AG10803 (cell line): ENCODE data around the gene TMEM43.

Experiments
- DNase-seq: peaks from one replicate; pipeline ENCODE4 v3.0.0; 2010; ENCODE audit warnings: low read depth
- H3K4me3 ChIP-seq: 2 replicates; pipeline ENCODE4 v1.5.1; 2011; ENCODE audit warnings: mild to moderate bottlenecking, low read length, control low read depth
- TF ChIP-seq, protein P1 (sequence below): conservative IDR thresholded peaks from 2 replicates; pipeline ENCODE4 v1.5.1; 2011; ENCODE audit warnings: mild to moderate bottlenecking, low read length, control low read depth, inconsistent platforms

The TMEM43 gene

DNA sequence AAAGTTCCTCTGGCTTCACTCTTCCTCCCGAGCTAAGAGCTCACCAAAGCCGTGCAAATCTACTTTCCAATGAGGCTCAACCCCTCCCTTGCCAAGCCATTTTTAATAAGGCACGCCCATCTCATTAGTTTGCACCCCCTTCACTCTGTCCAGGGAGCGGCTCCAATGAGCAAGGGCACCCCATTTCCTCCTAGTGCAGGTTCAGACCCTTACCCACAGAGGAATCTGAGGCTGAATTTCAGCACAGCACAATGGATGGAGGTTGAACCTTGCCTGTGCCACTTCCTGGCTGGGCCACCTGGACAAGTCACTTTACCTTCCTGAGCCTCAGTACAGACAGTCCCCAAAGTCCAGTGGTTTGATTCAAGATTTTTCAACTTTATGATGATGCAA lies 28.1 kb downstream of the TMEM43 start:
- TF ChIP-seq, protein P1, sequence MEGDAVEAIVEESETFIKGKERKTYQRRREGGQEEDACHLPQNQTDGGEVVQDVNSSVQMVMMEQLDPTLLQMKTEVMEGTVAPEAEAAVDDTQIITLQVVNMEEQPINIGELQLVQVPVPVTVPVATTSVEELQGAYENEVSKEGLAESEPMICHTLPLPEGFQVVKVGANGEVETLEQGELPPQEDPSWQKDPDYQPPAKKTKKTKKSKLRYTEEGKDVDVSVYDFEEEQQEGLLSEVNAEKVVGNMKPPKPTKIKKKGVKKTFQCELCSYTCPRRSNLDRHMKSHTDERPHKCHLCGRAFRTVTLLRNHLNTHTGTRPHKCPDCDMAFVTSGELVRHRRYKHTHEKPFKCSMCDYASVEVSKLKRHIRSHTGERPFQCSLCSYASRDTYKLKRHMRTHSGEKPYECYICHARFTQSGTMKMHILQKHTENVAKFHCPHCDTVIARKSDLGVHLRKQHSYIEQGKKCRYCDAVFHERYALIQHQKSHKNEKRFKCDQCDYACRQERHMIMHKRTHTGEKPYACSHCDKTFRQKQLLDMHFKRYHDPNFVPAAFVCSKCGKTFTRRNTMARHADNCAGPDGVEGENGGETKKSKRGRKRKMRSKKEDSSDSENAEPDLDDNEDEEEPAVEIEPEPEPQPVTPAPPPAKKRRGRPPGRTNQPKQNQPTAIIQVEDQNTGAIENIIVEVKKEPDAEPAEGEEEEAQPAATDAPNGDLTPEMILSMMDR: no peak
- DNase-seq: no peak
- H3K4me3 ChIP-seq: no peak overlapping the region

DNA sequence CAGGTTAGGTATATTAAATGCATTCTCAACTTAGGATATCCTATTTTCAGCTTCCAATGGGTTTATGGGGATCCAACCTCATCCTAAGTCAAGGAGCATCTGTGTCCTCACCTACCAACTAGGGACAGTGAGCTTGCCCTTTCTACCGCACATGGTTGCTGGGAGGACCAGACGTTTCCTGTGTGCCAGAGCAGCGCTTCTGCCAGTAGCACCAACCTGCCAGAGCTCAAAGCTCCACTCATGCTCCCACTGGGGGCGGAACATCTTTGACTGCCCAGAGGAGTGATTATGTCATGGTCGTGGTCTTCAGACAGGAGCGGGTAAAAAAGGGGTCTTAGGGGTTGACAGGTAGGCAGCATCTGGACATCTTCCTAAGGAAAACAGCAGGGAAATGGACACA lies 28.8 kb downstream of the TMEM43 start:
- no peak overlapping the region for H3K4me3 ChIP-seq
- DNase-seq: no peak
- TF ChIP-seq, protein P1: no peak

DNA sequence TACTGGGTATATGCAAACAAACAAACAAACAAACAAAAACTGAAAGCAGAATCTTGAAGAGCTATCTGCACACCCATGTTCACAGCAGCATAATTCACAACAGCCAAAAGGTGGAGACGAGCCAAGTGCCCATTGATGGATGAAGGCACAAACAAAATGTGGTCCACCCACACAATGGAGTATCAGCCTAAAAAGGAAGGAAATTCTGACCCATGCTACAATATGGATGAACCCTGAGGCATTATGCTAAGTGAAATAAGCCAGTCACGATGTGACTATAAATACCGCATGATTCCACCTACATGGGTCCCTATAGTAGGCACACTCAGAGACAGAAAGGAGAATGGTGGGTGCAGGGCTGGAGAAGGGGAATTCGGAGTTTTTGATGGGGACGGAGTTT lies 29.4 kb downstream of the TMEM43 start:
- no peak for DNase-seq
- TF ChIP-seq, protein P1: no peak

GRCh38 chr3:14154895-14155440 lies 30.1 kb downstream of the TMEM43 start:
- no peak overlapping the region for H3K4me3 ChIP-seq
- DNase-seq: no peak
- TF ChIP-seq, protein P1: no peak

More for the DNA sequence above, 29.4 kb downstream of the TMEM43 start:
- no peak overlapping the region for H3K4me3 ChIP-seq

DNA sequence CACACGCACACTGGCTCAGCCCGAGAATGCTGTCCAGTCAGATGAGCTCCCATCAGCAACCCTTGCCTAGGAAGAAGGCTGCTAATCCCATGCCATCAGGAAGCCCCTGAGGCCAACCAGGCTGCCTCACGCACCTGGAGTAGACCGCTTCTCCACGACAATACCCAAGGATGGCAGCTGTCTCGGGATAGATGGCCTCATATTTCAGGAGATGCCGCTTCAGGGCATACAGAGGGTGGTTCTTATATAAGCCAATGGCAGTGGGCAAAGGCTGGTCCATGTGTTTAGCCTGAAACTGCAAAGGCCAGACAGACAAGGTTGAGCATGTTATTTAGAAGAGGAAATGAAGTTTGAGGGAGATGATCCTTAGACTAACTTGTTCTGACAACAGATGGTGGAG lies 31.3 kb downstream of the TMEM43 start:
- DNase-seq: no peak
- TF ChIP-seq, protein P1: no peak
- H3K4me3 ChIP-seq: no peak overlapping the region

DNA sequence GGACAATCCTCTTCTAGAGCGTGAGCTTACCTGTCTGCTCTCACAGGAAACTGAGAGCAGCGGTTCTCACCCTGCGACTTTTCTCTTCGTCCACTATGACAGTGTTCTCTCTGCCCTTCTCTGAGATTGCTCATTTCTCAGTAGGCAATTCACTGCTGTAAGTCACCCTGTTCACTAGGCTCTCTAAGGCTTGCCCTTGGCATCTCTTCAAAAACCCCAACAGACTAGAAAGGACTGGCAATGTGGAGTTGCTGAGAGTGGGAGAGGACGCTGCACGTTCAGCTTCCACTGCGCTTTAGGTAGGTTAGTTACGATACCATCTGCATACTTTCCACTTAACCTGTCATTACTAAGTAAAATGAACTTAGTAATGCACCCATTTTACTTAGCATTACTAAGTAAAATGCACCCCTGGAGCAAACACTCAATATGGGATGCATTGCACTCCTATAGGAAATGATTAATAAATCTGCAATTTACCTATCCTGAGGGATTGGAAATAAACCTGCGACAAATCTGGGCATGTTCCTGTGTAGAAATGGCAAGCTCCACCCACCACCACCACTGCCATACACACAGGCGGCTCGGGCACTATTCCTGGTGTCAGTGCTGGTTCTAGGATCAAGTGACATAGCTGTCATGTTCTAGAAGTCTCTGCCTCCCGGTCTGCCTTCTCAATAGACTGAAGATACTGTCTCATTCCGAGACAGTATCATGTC lies 32.1 kb downstream of the TMEM43 start:
- TF ChIP-seq, protein P1: no peak
- DNase-seq: no peak
- H3K4me3 ChIP-seq: no peak overlapping the region

DNA sequence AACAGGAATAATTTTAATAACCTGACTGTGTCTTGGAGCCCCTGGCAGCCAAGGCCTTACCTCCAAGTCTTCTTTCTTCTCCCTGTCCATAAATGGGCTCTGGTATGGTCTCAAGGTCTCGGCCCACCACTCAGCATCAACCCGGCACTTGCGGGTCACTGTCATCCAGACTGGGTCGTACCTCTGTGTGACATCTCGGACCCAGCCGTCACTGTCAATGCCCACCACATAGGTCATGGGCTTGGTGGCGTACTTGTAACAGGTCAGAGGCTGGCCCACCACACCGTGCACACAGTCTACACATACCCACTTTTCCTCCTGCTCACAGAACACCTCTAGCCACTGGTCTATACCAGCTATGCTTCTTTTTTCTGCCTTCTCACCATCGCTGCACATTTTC lies 33.1 kb downstream of the TMEM43 start:
- TF ChIP-seq, protein P1: no peak
- DNase-seq: no peak
- no peak overlapping the region for H3K4me3 ChIP-seq
